OCI-M1 (cell line): Measurements from ENCODE around the gene PROSER1.

Experiments used
- DNase-seq: peaks from one replicate; lab custom pipeline; 2025; lab: John Stamatoyannopoulos, UW

The PROSER1 gene

GRCh38 chr13:39037880-39038568 is at the start of gene PROSER1, which contains the start of gene NHLRC3:
TSS of gene PROSER1 (minus strand) at chr13:39038089. CDS start at chr13:39037242, 847 bp downstream.
TSS of gene NHLRC3 (plus strand) at chr13:39038456. CDS start at chr13:39038640, 184 bp downstream.
- peak; percentile 97 for DNase-seq

- peak; percentile 33 for DNase-seq
These were observed 48.5 kb upstream of the PROSER1 start for GRCh38 chr13:39086251-39086945.

GRCh38 chr13:39073983-39074382 is 36.1 kb upstream of the PROSER1 start:
- no peak for DNase-seq

- DNase-seq = no peak
These were observed 35.0 kb upstream of the PROSER1 start for GRCh38 chr13:39072842-39073241.

GRCh38 chr13:39062004-39062403 is 24.1 kb upstream of the PROSER1 start:
- no peak for DNase-seq

- DNase-seq = no peak
These were observed 20.2 kb upstream of the PROSER1 start for GRCh38 chr13:39058040-39058439.

- DNase-seq = no peak
These were observed 18.1 kb upstream of the PROSER1 start for GRCh38 chr13:39056018-39056417.

GRCh38 chr13:39054112-39054511 is 16.2 kb upstream of the PROSER1 start:
- no peak for DNase-seq

- no peak for DNase-seq
These were observed 15.1 kb upstream of the PROSER1 start for GRCh38 chr13:39052944-39053343.

GRCh38 chr13:39051157-39051556 is 13.3 kb upstream of the PROSER1 start:
- peak; percentile 72 for DNase-seq

- no peak for DNase-seq
These were observed 11.4 kb upstream of the PROSER1 start for GRCh38 chr13:39049274-39049673.

- DNase-seq = no peak
These were observed 10.9 kb upstream of the PROSER1 start for GRCh38 chr13:39048806-39049205.

GRCh38 chr13:39047560-39047959 is 9.7 kb upstream of the PROSER1 start:
- DNase-seq = peak; percentile 21

- DNase-seq = no peak
These were observed 6.6 kb upstream of the PROSER1 start for GRCh38 chr13:39044536-39044935.

- no peak for DNase-seq
These were observed 2.3 kb upstream of the PROSER1 start for GRCh38 chr13:39040206-39040605.

- peak; percentile 60 for DNase-seq
These were observed 1.2 kb upstream of the PROSER1 start for GRCh38 chr13:39039041-39039440.

GRCh38 chr13:39038569-39039030 is 711 bp upstream of the PROSER1 start:
- peak; percentile 80 for DNase-seq

GRCh38 chr13:39037410-39037879 is 444 bp downstream of the PROSER1 start:
- peak; percentile 63 for DNase-seq

- peak; percentile 59 for DNase-seq
These were observed 1.7 kb downstream of the PROSER1 start for GRCh38 chr13:39036212-39036611.

GRCh38 chr13:39035799-39036198 is 2.1 kb downstream of the PROSER1 start:
- DNase-seq = peak; percentile 38

GRCh38 chr13:39035204-39035603 is 2.7 kb downstream of the PROSER1 start:
- peak; percentile 45 for DNase-seq

- no peak for DNase-seq
These were observed 3.8 kb downstream of the PROSER1 start for GRCh38 chr13:39034085-39034484.

- DNase-seq = no peak
These were observed 5.7 kb downstream of the PROSER1 start for GRCh38 chr13:39032150-39032549.
